Body of pancreas (tissue), 4 donors: ENCODE measurements around the gene RTN4IP1.

Source experiments
- POLR2A ChIP-seq, 3 donors: fragments of 450-650 bp; IDR thresholded peaks; one replicate each; pipeline ENCODE4 v1.6.1; 2016; ENCODE audit warnings: antibody characterized with exemption in 3 of 3, mild to moderate bottlenecking in 2 of 3
- TF ChIP-seq, protein P1 (sequence below), 7 experiments: fragments of 450-650 bp in 4 of 7; fragments of 200-600 bp in 3 of 7; sonication (generic) in 3 of 7; IDR thresholded peaks; one replicate each; pipeline ENCODE4 v1.5.1; 2016 to 2019; ENCODE audit warnings: antibody characterized with exemption in 7 of 7

DNA sequence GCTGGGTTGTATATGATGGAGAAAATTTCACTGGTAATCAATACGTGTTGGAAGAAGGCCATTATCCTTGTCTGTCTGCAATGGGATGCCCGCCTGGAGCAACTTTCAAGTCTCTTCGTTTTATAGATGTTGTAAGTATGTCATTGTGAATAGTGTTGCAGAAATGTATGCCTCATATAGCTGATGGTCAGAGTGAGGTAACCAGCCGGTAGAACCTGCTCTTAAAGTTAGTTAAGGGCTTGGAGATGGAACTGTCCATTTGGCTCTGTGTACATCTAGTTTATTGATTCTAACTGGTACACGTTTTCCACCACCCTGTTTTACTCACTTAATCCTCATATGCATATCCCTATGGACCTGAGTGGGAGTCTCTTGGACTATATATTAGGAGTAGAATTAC, 73.5 kb downstream of the RTN4IP1 start:
- TF ChIP-seq, protein P1, sequence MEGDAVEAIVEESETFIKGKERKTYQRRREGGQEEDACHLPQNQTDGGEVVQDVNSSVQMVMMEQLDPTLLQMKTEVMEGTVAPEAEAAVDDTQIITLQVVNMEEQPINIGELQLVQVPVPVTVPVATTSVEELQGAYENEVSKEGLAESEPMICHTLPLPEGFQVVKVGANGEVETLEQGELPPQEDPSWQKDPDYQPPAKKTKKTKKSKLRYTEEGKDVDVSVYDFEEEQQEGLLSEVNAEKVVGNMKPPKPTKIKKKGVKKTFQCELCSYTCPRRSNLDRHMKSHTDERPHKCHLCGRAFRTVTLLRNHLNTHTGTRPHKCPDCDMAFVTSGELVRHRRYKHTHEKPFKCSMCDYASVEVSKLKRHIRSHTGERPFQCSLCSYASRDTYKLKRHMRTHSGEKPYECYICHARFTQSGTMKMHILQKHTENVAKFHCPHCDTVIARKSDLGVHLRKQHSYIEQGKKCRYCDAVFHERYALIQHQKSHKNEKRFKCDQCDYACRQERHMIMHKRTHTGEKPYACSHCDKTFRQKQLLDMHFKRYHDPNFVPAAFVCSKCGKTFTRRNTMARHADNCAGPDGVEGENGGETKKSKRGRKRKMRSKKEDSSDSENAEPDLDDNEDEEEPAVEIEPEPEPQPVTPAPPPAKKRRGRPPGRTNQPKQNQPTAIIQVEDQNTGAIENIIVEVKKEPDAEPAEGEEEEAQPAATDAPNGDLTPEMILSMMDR (IDR thresholded peaks at IDR 0.05): no peak
- no peak for TF ChIP-seq POLR2A (IDR thresholded peaks at IDR 0.05)
